B cell (primary cell): ENCODE results near the gene PSME2. TPM values are rescaled to one million over a fixed set of nuclear protein-coding genes. Genes with fewer than 3 reads are reported as not detected.
A peak's percentile ranks its signal among the peaks of the same experiment; 100 is the strongest.

ENCODE experiments used
- ATAC-seq: fragments of 200-7000 bp; cut with Tn5 transposase; one replicate; pipeline ENCODE4 v1.10.0; 2021; ENCODE audit warnings: low read depth, mild to moderate bottlenecking, moderate number of reproducible peaks, moderate library complexity
- CTCF ChIA-PET: fragments of 350-600 bp; sonication (Branson Sonifier 250); formaldehyde crosslinking; loops from one replicate; lab custom pipeline; 2021; ENCODE audit warnings: antibody characterized with exemption, inconsistent platforms; lab: Charles Lee
- POLR2A ChIA-PET: fragments of 350-600 bp; sonication (Branson Sonifier 250); formaldehyde crosslinking; loops from one replicate; lab custom pipeline; 2021; ENCODE audit warnings: antibody characterized with exemption; lab: Charles Lee
- DNase-seq: peaks from one replicate; pipeline ENCODE4 v3.0.0; 2013
- H2AFZ ChIP-seq: 2 replicates; pipeline ENCODE4 v1.6.1; 2012; ENCODE audit warnings: mild to moderate bottlenecking, low read depth, low read length; ENCODE audit not compliant: insufficient read depth, poor library complexity, severe bottlenecking
- H3K27ac ChIP-seq, 2 donors: 1 replicate in 1 of 2; 2 replicates in 1 of 2; pipeline ENCODE4 v1.5.1; 2012 to 2013; ENCODE audit warnings: low read length in 2 of 2, mild to moderate bottlenecking in 2 of 2, moderate library complexity in 1 of 2
- H3K27me3 ChIP-seq, 4 experiments: fragments of 200-600 bp in 1 of 4; sonication (generic) in 1 of 4; replicated peaks in 1 of 4; 1 replicate in 2 of 4; 2 replicates in 2 of 4; pipeline versions ENCODE4 v1.6.1 to v1.7.0; 2013 to 2016; ENCODE audit warnings: low read length in 3 of 4, mild to moderate bottlenecking in 2 of 4, mixed read lengths in 1 of 4, moderate library complexity in 1 of 4; ENCODE audit not compliant: insufficient read depth in 4 of 4, control insufficient read depth in 3 of 4; ENCODE audit errors: control extremely low read depth in 1 of 4
- H3K36me3 ChIP-seq, 2 experiments: replicated peaks in 1 of 2; 1 replicate in 1 of 2; 2 replicates in 1 of 2; pipeline versions ENCODE4 v1.6.1 to v1.7.1; 2013; ENCODE audit warnings: low read length in 1 of 2; ENCODE audit not compliant: insufficient read depth in 2 of 2, control insufficient read depth in 1 of 2; ENCODE audit errors: control extremely low read depth in 1 of 2, extremely low read depth in 1 of 2
- H3K4me1 ChIP-seq, 2 donors: fragments of 200-600 bp in 1 of 2; sonication (generic) in 1 of 2; 1 replicate in 1 of 2; 2 replicates in 1 of 2; pipeline versions ENCODE4 v1.5.1 to v1.6.1; 2013 to 2017; ENCODE audit warnings: low read length in 2 of 2; ENCODE audit not compliant: control insufficient read depth in 2 of 2, insufficient read depth in 2 of 2
- H3K4me2 ChIP-seq: replicated peaks from 2 replicates; pipeline ENCODE3; 2012; ENCODE audit warnings: mild to moderate bottlenecking, low read depth, low read length; ENCODE audit not compliant: poor library complexity, severe bottlenecking
- H3K4me3 ChIP-seq, 5 experiments: fragments of 200-600 bp in 1 of 5; sonication (generic) in 1 of 5; 1 replicate in 3 of 5; 2 replicates in 2 of 5; pipeline versions ENCODE4 v1.5.1 to v1.7.0; 2011 to 2016; ENCODE audit warnings: low read length in 4 of 5, mild to moderate bottlenecking in 4 of 5, low read depth in 2 of 5, control low read depth in 1 of 5, moderate library complexity in 1 of 5; ENCODE audit not compliant: insufficient read depth in 1 of 5; ENCODE audit errors: control extremely low read depth in 1 of 5, extremely low read depth in 1 of 5
- H3K79me2 ChIP-seq: fragments of 200-600 bp; sonication (generic); one replicate; pipeline ENCODE4 v1.6.0; 2016; ENCODE audit warnings: low read length; ENCODE audit not compliant: control insufficient read depth, insufficient read depth
- H3K9ac ChIP-seq: fragments of 200-600 bp; sonication (generic); 2 replicates; pipeline ENCODE4 v1.6.1; 2017; ENCODE audit warnings: mild to moderate bottlenecking, low read length, moderate library complexity
- H3K9me3 ChIP-seq, 3 donors: one replicate each; pipeline versions ENCODE4 v1.6.1 to v1.7.1; 2013; ENCODE audit warnings: low read length in 2 of 3; ENCODE audit not compliant: control insufficient read depth in 2 of 3, insufficient read depth in 1 of 3; ENCODE audit errors: control extremely low read depth in 1 of 3
- H4K20me1 ChIP-seq: 2 replicates; pipeline ENCODE4 v1.6.0; 2012; ENCODE audit warnings: mild to moderate bottlenecking, low read length; ENCODE audit not compliant: insufficient read depth, control insufficient read depth, poor library complexity, severe bottlenecking
- H3K27ac Mint-ChIP-seq: one replicate; pipeline ENCODE4 v1.8.0; 2021; ENCODE audit warnings: mixed read lengths
- H3K27me3 Mint-ChIP-seq: one replicate; pipeline ENCODE4 v1.8.0; 2021; ENCODE audit warnings: mixed read lengths
- H3K4me1 Mint-ChIP-seq: one replicate; pipeline ENCODE4 v1.8.0; 2021; ENCODE audit warnings: mixed read lengths
- H3K4me3 Mint-ChIP-seq: one replicate; pipeline ENCODE4 v1.8.0; 2021; ENCODE audit warnings: mixed read lengths
- H3K9me3 Mint-ChIP-seq: one replicate; pipeline ENCODE4 v1.8.0; 2022; ENCODE audit warnings: mixed read lengths; ENCODE audit not compliant: insufficient read depth
- EZH2 ChIP-seq: IDR thresholded peaks from 2 replicates; pipeline ENCODE4 v1.6.1; 2012; ENCODE audit warnings: borderline replicate concordance, low read depth, mild to moderate bottlenecking, moderate library complexity, low read length; ENCODE audit not compliant: insufficient read depth, poor library complexity, severe bottlenecking
- WGBS: methylation state at CpG from one replicate; pipeline ENCODE4 v1.1.5; 2013; ENCODE audit warnings: missing lambda C conversion rate; ENCODE audit not compliant: insufficient coverage; 5-methylcytosine and 5-hydroxymethylcytosine counted together
- intact Hi-C: fragments of 100-400 bp; cut with micrococcal nuclease; formaldehyde crosslinking; loops from one replicate; pipeline ENCODE4 v1.10.0; 2022
- polyA plus RNA-seq: library from polyadenylated mRNA; depleted of rRNA; stranded (reverse); fragments of >200 nt; gene quantifications from 2 replicates; pipeline ENCODE4 v1.2.3, GENCODE V29; 2012
- total RNA-seq, 2 donors: library from RNA; stranded (reverse); fragments of 120-200 nt in 1 of 2; gene quantifications; 1 replicate in 1 of 2; 2 replicates in 1 of 2; pipeline versions ENCODE4 v1.2.3 to v1.2.4, GENCODE V29; 2013 to 2022
- TF ChIP-seq, protein P1 (sequence below): fragments of 200-600 bp; IDR thresholded peaks from one replicate; pipeline ENCODE4 v1.8.0; 2022; ENCODE audit warnings: antibody characterized with exemption, mild to moderate bottlenecking

The PSME2 gene
- total and polyA plus RNA-seq, 2 donors (not counting 1 experiment from before 2014, with no cell fraction given), result 126 to 141 TPM

DNA sequence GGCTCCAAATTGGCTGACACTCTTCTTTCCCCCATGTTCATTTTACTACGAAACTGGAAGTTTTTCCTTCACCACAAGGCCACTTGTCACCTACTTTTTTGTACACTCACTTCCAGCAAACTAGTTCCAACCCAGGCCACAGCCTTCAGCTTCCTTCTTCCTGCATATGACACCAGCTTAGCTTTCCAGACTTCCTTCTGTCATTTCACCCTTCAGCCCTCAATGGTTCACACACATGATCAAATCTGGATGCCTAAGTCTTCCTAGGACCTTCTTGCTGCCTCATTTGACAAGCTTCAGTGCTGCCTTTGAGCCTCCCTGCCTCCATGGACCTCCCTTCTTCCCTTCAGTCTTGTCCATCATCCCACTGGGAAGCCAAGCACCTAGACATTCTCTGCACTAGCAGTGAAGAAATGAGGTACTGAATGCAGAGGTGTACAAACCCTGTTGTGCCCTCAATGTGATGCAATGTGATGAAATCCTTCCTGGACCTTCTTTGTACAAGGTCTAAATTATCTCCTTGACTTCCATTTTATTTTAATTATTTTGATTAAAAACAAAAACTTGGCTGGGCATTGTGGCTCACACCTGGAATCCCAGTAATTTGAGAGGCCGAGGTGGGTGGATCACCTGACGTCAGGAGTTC is 21.2 kb upstream of the PSME2 start:
- no peaks in the 10 kb centered on the region for H3K27me3 ChIP-seq
- intact Hi-C loops, result no loop called here
- H3K27ac Mint-ChIP-seq, result no peak overlapping the region
- no peak overlapping the region for H3K4me3 ChIP-seq
- H3K27me3 Mint-ChIP-seq, result no peaks in the 10 kb centered on the region
- H3K4me3 Mint-ChIP-seq, result no peak overlapping the region
- ChIA-PET POLR2A (no interaction called here), CTCF (interaction anchor here (1.2 kb wide), 1 partner anchor 141 kb away, joined by 5 read pairs; the partner anchor contains the start of gene CIDEB)
- H3K4me2 ChIP-seq, result no peak overlapping the region
- H3K79me2 ChIP-seq, result peaks cover 21% of the 10 kb centered on the region
- no peaks in the 10 kb centered on the region for H3K9me3 Mint-ChIP-seq
- no peak for ATAC-seq
- DNase-seq, result no peak
- peaks cover 37% of the 10 kb centered on the region for H3K4me1 Mint-ChIP-seq
- H3K9ac ChIP-seq, result no peak overlapping the region
- H2AFZ ChIP-seq, result no peak overlapping the region
- H3K9me3 ChIP-seq, result no peaks in the 10 kb centered on the region
- H3K27ac ChIP-seq, result peak overlapping the region in 1 of 2 donors; percentile 9
- 92% methylated on average over 3 of the region's 3 CpGs for WGBS
- TF ChIP-seq, protein P1, sequence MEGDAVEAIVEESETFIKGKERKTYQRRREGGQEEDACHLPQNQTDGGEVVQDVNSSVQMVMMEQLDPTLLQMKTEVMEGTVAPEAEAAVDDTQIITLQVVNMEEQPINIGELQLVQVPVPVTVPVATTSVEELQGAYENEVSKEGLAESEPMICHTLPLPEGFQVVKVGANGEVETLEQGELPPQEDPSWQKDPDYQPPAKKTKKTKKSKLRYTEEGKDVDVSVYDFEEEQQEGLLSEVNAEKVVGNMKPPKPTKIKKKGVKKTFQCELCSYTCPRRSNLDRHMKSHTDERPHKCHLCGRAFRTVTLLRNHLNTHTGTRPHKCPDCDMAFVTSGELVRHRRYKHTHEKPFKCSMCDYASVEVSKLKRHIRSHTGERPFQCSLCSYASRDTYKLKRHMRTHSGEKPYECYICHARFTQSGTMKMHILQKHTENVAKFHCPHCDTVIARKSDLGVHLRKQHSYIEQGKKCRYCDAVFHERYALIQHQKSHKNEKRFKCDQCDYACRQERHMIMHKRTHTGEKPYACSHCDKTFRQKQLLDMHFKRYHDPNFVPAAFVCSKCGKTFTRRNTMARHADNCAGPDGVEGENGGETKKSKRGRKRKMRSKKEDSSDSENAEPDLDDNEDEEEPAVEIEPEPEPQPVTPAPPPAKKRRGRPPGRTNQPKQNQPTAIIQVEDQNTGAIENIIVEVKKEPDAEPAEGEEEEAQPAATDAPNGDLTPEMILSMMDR, result no peak
- H4K20me1 ChIP-seq, result peaks cover 42% of the 10 kb centered on the region
- peaks cover 2 to 58% of the 10 kb centered on the region in 2 experiments for H3K36me3 ChIP-seq
- H3K4me1 ChIP-seq, result peaks cover 22 to 36% of the 10 kb centered on the region in 2 donors

DNA sequence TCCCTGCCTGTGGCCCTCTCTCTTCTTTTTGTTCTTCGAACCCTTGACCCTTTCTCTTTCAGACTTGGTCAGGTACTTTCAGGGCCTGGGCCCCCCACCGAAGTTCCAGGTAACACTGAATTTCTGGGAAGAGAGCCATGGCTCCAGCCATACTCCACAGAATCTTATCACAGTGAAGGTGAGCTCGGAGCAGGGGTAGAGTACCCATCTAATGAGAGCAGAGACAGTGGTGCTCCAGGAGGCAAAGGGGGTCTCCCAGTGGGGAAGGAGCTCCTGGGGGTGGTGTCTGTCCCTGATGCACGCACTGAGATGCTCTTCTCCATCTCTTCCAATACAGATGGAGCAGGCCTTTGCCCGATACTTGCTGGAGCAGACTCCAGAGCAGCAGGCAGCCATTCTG is 19.4 kb upstream of the PSME2 start:
- H4K20me1 ChIP-seq, result peaks cover 53% of the 10 kb centered on the region
- 100% methylated on average over 4 of the region's 5 CpGs for WGBS
- ChIA-PET POLR2A (no interaction called here), CTCF (interaction anchor here (0.8 kb wide), 1 partner anchor 15 kb away, joined by 3 read pairs; no protein-coding TSS in a partner anchor)
- no peak overlapping the region for H2AFZ ChIP-seq
- H3K4me2 ChIP-seq, result no peak overlapping the region
- H3K27me3 ChIP-seq, result no peaks in the 10 kb centered on the region
- H3K36me3 ChIP-seq, result peaks cover 2 to 63% of the 10 kb centered on the region in 2 experiments
- TF ChIP-seq, protein P1, result no peak
- TF ChIP-seq EZH2, result no peak
- DNase-seq, result no peak
- Mint-ChIP-seq H3K4me1 (peaks cover 40% of the 10 kb centered on the region), H3K9me3 (no peaks in the 10 kb centered on the region), H3K4me3 (no peak overlapping the region), H3K27me3 (no peaks in the 10 kb centered on the region), H3K27ac (no peak overlapping the region)
- H3K79me2 ChIP-seq, result peaks cover 37% of the 10 kb centered on the region
- no peak overlapping the region for H3K27ac ChIP-seq
- peaks cover 23 to 30% of the 10 kb centered on the region in 2 donors for H3K4me1 ChIP-seq
- no peak overlapping the region for H3K4me3 ChIP-seq
- no peak for ATAC-seq
- intact Hi-C loops, result no loop called here
- H3K9ac ChIP-seq, result no peak overlapping the region
- no peaks in the 10 kb centered on the region for H3K9me3 ChIP-seq
